H1 (cell line): Measurements from ENCODE around the gene ACTR1A. TPM values are rescaled to one million over a fixed set of nuclear protein-coding genes. Genes with fewer than 3 reads are reported as not detected.

Experiments
- CBX8 ChIP-seq: fragments of 300-800, 300-1000 bp; sonication (generic); IDR thresholded peaks from 2 replicates; pipeline ENCODE4 v1.7.1; 2016; ENCODE audit warnings: low read depth, low read length, borderline replicate concordance
- CREB1 ChIP-seq: IDR thresholded peaks from 2 replicates; pipeline ENCODE4 v1.6.1; 2012; ENCODE audit warnings: inconsistent platforms
- polyA plus RNA-seq, 7 experiments: library from polyadenylated mRNA; depleted of rRNA in 3 of 7; stranded (reverse) in 5 of 7; unstranded in 2 of 7; fragments of >200 nt in 5 of 7; fragments of 200-250 nt in 2 of 7; gene quantifications; 1 replicate in 5 of 7; 2 replicates in 1 of 7; 4 replicates in 1 of 7; pipeline versions ENCODE4 v1.2.1 to v1.2.3, GENCODE V29; 2011 to 2013; ENCODE audit warnings: missing spikeins in 2 of 7, mixed read lengths in 2 of 7
- total RNA-seq: library from RNA; stranded (reverse); fragmentation: NEBNext Ultra II Directional; extraction: Animal tissue kit (Norgen Biotek cat#: 25700); gene quantifications from 2 replicates; pipeline ENCODE4 v1.2.1, GENCODE V29; 2021

Gene ACTR1A
- total and polyA plus RNA-seq, 2 of the 8 experiments (the other 6 are each of a cell fraction or from before 2014, with no cell fraction given) = 78.6 to 86.3 TPM

- TF ChIP-seq CBX8 (no peak), CREB1 (peak; percentile 74)
Measured at GRCh38 chr10:102432162-102432950, 70.2 kb downstream of the ACTR1A start, which contains the start of gene CUEDC2 (continued).
